ENCODE measurements around the gene CWH43.

- TF ChIP-seq, protein P1, sequence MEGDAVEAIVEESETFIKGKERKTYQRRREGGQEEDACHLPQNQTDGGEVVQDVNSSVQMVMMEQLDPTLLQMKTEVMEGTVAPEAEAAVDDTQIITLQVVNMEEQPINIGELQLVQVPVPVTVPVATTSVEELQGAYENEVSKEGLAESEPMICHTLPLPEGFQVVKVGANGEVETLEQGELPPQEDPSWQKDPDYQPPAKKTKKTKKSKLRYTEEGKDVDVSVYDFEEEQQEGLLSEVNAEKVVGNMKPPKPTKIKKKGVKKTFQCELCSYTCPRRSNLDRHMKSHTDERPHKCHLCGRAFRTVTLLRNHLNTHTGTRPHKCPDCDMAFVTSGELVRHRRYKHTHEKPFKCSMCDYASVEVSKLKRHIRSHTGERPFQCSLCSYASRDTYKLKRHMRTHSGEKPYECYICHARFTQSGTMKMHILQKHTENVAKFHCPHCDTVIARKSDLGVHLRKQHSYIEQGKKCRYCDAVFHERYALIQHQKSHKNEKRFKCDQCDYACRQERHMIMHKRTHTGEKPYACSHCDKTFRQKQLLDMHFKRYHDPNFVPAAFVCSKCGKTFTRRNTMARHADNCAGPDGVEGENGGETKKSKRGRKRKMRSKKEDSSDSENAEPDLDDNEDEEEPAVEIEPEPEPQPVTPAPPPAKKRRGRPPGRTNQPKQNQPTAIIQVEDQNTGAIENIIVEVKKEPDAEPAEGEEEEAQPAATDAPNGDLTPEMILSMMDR (IDR thresholded peaks at IDR 0.05), result no peak
- no peak for TF ChIP-seq POLR2A (IDR thresholded peaks at IDR 0.05)
Observed at GRCh38 chr4:48967101-48967500, 19.0 kb upstream of the CWH43 start.
